ENCODE measurements around the gene AATF. TPM values are rescaled to one million over a fixed set of nuclear protein-coding genes. Genes with fewer than 3 reads are reported as not detected.

Gene AATF
- total and polyA plus RNA-seq, 12 donors, result 21.0 to 68.2 (median 41.1) TPM

- intact Hi-C loops (cut with DNase I), result no loop called here
- H3K9me3 ChIP-seq (replicated peaks in 1 of 3), result no peaks in the 10 kb centered on the region
- H3K27me3 ChIP-seq, result peaks cover 93% of the 10 kb centered on the region
- no peaks in the 10 kb centered on the region for H3K36me3 ChIP-seq (replicated peaks in 1 of 2)
- H3K4me1 ChIP-seq (replicated peaks in 1 of 2), result peaks cover 15 to 43% of the 10 kb centered on the region in 2 donors
- 3 to 7% (median 4%) methylated on average over 36 to 49 of the region's 49 CpGs for WGBS, 4 donors
- no peak for DNase-seq
- H3K4me3 ChIP-seq, result peak overlapping the region in 1 of 4 donors; percentile 31
- TF ChIP-seq POLR2A (IDR thresholded peaks at IDR 0.05) (no peak), CTCF (IDR thresholded peaks at IDR 0.05) (no peak)
- H3K27ac ChIP-seq, result no peak overlapping the region
Observed at GRCh38 chr17:36935671-36936454, 12.9 kb upstream of the AATF start.

- Histone ChIP-seq H3K4me3 (peak overlapping the region in 1 of 4 donors; percentile 31), H3K9me3 (replicated peaks in 1 of 3) (no peaks in the 10 kb centered on the region), H3K27me3 (peaks cover 93% of the 10 kb centered on the region), H3K36me3 (replicated peaks in 1 of 2) (no peaks in the 10 kb centered on the region), H3K27ac (no peak overlapping the region), H3K4me1 (replicated peaks in 1 of 2) (peaks cover 15 to 41% of the 10 kb centered on the region in 2 donors)
- WGBS, 4 donors, result 2 to 5% (median 4%) methylated on average over 22 to 58 of the region's 58 CpGs
- TF ChIP-seq POLR2A (IDR thresholded peaks at IDR 0.05) (no peak), CTCF (IDR thresholded peaks at IDR 0.05) (no peak)
- intact Hi-C loops (cut with DNase I), result no loop called here
- DNase-seq, result no peak
Observed at GRCh38 chr17:36936455-36937000, 12.2 kb upstream of the AATF start.

- TF ChIP-seq POLR2A (IDR thresholded peaks at IDR 0.05) (no peak), CTCF (IDR thresholded peaks at IDR 0.05) (no peak)
- Histone ChIP-seq H3K4me3 (peak within 1 kb of the TSS in 1 of 4 donors; percentile 31), H3K9me3 (replicated peaks in 1 of 3) (no peaks in the 10 kb centered on the region), H3K36me3 (replicated peaks in 1 of 2) (no peaks in the 10 kb centered on the region), H3K27me3 (peaks cover 94% of the 10 kb centered on the region), H3K4me1 (replicated peaks in 1 of 2) (peaks cover 12 to 38% of the 10 kb centered on the region in 2 donors), H3K27ac (no peak within 1 kb of the TSS)
- WGBS, 4 donors, result 6 to 8% (median 7%) methylated on average over 70 to 75 of the region's 75 CpGs
- intact Hi-C loops (cut with DNase I), result no loop called here
- DNase-seq, result no peak
Observed at GRCh38 chr17:36937001-36937958, 11.5 kb upstream of the AATF start, which contains the start of gene LHX1. Gene LHX1 (plus strand): TSS chr17:36937475. CDS start chr17:36938198, 723 bp downstream.

Measured in adrenal gland (tissue), 12 donors.